ENCODE measurements around the gene FCER1G. TPM values are rescaled to one million over a fixed set of nuclear protein-coding genes. Genes with fewer than 3 reads are reported as not detected.

Gene FCER1G
- total and polyA plus RNA-seq, 2 of the 8 experiments (the other 6 are each of a cell fraction or from before 2014, with no cell fraction given): 1.6 TPM; not detected in 1

DNA sequence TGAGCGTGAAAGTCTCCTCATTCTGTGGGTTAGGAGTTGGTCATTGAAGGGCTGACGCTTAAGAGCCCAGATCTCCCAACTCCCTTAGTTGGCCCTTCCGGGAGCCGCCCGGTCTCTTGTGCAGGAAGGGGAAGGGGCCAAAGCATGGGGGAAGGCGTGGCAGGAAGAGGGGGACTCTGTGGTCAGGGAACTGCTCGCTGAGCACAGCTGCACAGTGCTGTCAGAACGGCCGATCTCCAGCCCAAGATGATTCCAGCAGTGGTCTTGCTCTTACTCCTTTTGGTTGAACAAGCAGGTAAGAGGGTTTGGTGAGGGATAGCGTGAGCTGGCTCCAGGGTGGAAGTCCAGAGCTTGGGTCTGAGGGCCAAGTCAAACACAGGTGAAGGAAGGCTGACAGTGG, at the start of gene FCER1G (continued):
- TF ChIP-seq EP300 (IDR thresholded peaks at IDR 0.05; ENCODE audit: borderline replicate concordance in 1 of 2, low read depth in 2 of 2, low read length in 2 of 2) (no peak), CHD2 (IDR thresholded peaks at IDR 0.05; ENCODE audit: low read length) (no peak), SAP30 (IDR thresholded peaks at IDR 0.05; ENCODE audit: insufficient read depth, insufficient replicate concordance, low read length) (no peak)
- TF ChIP-seq, protein P1, sequence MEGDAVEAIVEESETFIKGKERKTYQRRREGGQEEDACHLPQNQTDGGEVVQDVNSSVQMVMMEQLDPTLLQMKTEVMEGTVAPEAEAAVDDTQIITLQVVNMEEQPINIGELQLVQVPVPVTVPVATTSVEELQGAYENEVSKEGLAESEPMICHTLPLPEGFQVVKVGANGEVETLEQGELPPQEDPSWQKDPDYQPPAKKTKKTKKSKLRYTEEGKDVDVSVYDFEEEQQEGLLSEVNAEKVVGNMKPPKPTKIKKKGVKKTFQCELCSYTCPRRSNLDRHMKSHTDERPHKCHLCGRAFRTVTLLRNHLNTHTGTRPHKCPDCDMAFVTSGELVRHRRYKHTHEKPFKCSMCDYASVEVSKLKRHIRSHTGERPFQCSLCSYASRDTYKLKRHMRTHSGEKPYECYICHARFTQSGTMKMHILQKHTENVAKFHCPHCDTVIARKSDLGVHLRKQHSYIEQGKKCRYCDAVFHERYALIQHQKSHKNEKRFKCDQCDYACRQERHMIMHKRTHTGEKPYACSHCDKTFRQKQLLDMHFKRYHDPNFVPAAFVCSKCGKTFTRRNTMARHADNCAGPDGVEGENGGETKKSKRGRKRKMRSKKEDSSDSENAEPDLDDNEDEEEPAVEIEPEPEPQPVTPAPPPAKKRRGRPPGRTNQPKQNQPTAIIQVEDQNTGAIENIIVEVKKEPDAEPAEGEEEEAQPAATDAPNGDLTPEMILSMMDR (IDR thresholded peaks at IDR 0.05; ENCODE audit: control extremely low read depth in 1 of 3, insufficient read depth in 1 of 3, low read depth in 1 of 3, low read length in 3 of 3): no peak
- TF ChIP-seq, protein P2, sequence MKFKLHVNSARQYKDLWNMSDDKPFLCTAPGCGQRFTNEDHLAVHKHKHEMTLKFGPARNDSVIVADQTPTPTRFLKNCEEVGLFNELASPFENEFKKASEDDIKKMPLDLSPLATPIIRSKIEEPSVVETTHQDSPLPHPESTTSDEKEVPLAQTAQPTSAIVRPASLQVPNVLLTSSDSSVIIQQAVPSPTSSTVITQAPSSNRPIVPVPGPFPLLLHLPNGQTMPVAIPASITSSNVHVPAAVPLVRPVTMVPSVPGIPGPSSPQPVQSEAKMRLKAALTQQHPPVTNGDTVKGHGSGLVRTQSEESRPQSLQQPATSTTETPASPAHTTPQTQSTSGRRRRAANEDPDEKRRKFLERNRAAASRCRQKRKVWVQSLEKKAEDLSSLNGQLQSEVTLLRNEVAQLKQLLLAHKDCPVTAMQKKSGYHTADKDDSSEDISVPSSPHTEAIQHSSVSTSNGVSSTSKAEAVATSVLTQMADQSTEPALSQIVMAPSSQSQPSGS (IDR thresholded peaks at IDR 0.05; ENCODE audit: low read length): no peak
